Fibroblast of pulmonary artery (primary cell): ENCODE results near the gene KAT8.

ENCODE experiments used
- DNase-seq: peaks from one replicate; pipeline ENCODE4 v3.0.0-alpha.2; 2010; ENCODE audit warnings: low read depth
- H3K4me3 ChIP-seq: replicated peaks from 2 replicates; pipeline ENCODE4 v1.5.1; 2011; ENCODE audit warnings: low read depth, mild to moderate bottlenecking, control low read depth, low read length, moderate library complexity
- CTCF ChIP-seq: IDR thresholded peaks from 2 replicates; pipeline ENCODE4 v1.5.1; 2011; ENCODE audit warnings: mild to moderate bottlenecking, control low read depth, low read length, inconsistent platforms; ENCODE audit errors: missing control alignments

Gene KAT8

GRCh38 chr16:31080756-31081419 is 36.6 kb upstream of the KAT8 start:
- TF ChIP-seq CTCF = no peak
- no peak for DNase-seq
- no peak overlapping the region for H3K4me3 ChIP-seq

GRCh38 chr16:31081428-31082351 is 35.8 kb upstream of the KAT8 start:
- H3K4me3 ChIP-seq = no peak overlapping the region
- TF ChIP-seq CTCF = no peak
- no peak for DNase-seq

GRCh38 chr16:31082368-31083045 is 35.0 kb upstream of the KAT8 start:
- TF ChIP-seq CTCF = no peak
- H3K4me3 ChIP-seq = no peak overlapping the region
- DNase-seq = no peak

- H3K4me3 ChIP-seq = no peak overlapping the region
- TF ChIP-seq CTCF = no peak
- no peak for DNase-seq
Measured at GRCh38 chr16:31083081-31083480, 34.4 kb upstream of the KAT8 start.

- TF ChIP-seq CTCF = no peak
- H3K4me3 ChIP-seq = no peak overlapping the region
- no peak for DNase-seq
Measured at GRCh38 chr16:31083556-31083955, 33.9 kb upstream of the KAT8 start.

GRCh38 chr16:31083981-31084380 is 33.5 kb upstream of the KAT8 start:
- no peak for DNase-seq
- TF ChIP-seq CTCF = no peak
- H3K4me3 ChIP-seq = no peak overlapping the region
